Type B pancreatic cell (in vitro differentiated cells): ENCODE data around the gene HOXC6. TPM values are rescaled to one million over a fixed set of nuclear protein-coding genes. Genes with fewer than 3 reads are reported as not detected.
"Not testable (repeated sequence)": the region's sequence is repeated elsewhere in the genome, so short reads cannot be mapped to it uniquely, and the experiment has no call there.

ENCODE experiments used
- DNase-seq: peaks from one replicate; pipeline ENCODE4 v3.0.0; 2021; ENCODE audit warnings: mixed read lengths; ENCODE audit not compliant: unreplicated experiment; ENCODE audit errors: extremely low spot score
- H3K27ac Mint-ChIP-seq: 2 replicates; pipeline ENCODE4 v1.8.0; 2021; ENCODE audit warnings: mild to moderate bottlenecking, mixed read lengths
- H3K27me3 Mint-ChIP-seq: 2 replicates; pipeline ENCODE4 v1.8.0; 2021; ENCODE audit warnings: mixed read lengths
- H3K36me3 Mint-ChIP-seq: 2 replicates; pipeline ENCODE4 v1.8.0; 2021; ENCODE audit warnings: mixed read lengths
- H3K4me1 Mint-ChIP-seq: one replicate; pipeline ENCODE4 v1.8.0; 2021; ENCODE audit warnings: mixed read lengths; ENCODE audit not compliant: unreplicated experiment
- H3K4me3 Mint-ChIP-seq: 2 replicates; pipeline ENCODE4 v1.8.0; 2021; ENCODE audit warnings: mild to moderate bottlenecking, mixed read lengths
- H3K9me3 Mint-ChIP-seq: 2 replicates; pipeline ENCODE4 v1.8.0; 2021; ENCODE audit warnings: mixed read lengths
- CTCF ChIP-seq: fragments of 200-600 bp; sonication (generic); conservative IDR thresholded peaks from 2 replicates; pipeline ENCODE4 v1.5.0; 2021; ENCODE audit warnings: antibody characterized with exemption, mild to moderate bottlenecking
- microRNA-seq: library from miRNA; unstranded; fragments of <30 nt; microRNA quantifications from one replicate; pipeline ENCODE4, GENCODE V29; 2020
- total RNA-seq: library from RNA; stranded (reverse); gene quantifications from 2 replicates; pipeline ENCODE4 v1.2.1, GENCODE V29; 2021; ENCODE audit warnings: low replicate concordance

The HOXC6 gene
- total RNA-seq, 1 donor from 2014 or later, result 23.0 TPM

- Mint-ChIP-seq H3K27ac (no peak overlapping the region), H3K9me3 (no peaks in the 10 kb centered on the region), H3K36me3 (peaks cover 13% of the 10 kb centered on the region), H3K4me3 (peak overlapping the region; percentile 48), H3K27me3 (peaks cover 9% of the 10 kb centered on the region), H3K4me1 (peaks cover 62% of the 10 kb centered on the region)
- no peak for TF ChIP-seq CTCF
- no peak for DNase-seq
These were observed 47.2 kb downstream of the HOXC6 start for GRCh38 chr12:54075409-54075808.

GRCh38 chr12:54075974-54076373 is 47.7 kb downstream of the HOXC6 start:
- Mint-ChIP-seq H3K36me3 (peaks cover 15% of the 10 kb centered on the region), H3K27me3 (peaks cover 12% of the 10 kb centered on the region), H3K4me1 (peaks cover 61% of the 10 kb centered on the region), H3K9me3 (no peaks in the 10 kb centered on the region), H3K27ac (no peak overlapping the region), H3K4me3 (no peak overlapping the region)
- TF ChIP-seq CTCF, result no peak
- no peak for DNase-seq

- H3K4me1 Mint-ChIP-seq, result peaks cover 55% of the 10 kb centered on the region
- H3K36me3 Mint-ChIP-seq, result peaks cover 15% of the 10 kb centered on the region
- H3K27me3 Mint-ChIP-seq, result peaks cover 15% of the 10 kb centered on the region
- peak overlapping the region; percentile 82 for H3K4me3 Mint-ChIP-seq
- not testable (repeated sequence) for H3K9me3 Mint-ChIP-seq, DNase-seq
- peak overlapping the region; percentile 66 for H3K27ac Mint-ChIP-seq
These were observed 49.6 kb downstream of the HOXC6 start for GRCh38 chr12:54077843-54078242.

- peak overlapping the region; percentile 94 for H3K4me3 Mint-ChIP-seq
- peaks cover 15% of the 10 kb centered on the region for H3K27me3 Mint-ChIP-seq
- peak overlapping the region; percentile 95 for H3K27ac Mint-ChIP-seq
- DNase-seq, H3K9me3 Mint-ChIP-seq: not testable (repeated sequence)
- peaks cover 59% of the 10 kb centered on the region for H3K4me1 Mint-ChIP-seq
- H3K36me3 Mint-ChIP-seq, result peaks cover 15% of the 10 kb centered on the region
These were observed 50.9 kb downstream of the HOXC6 start for GRCh38 chr12:54079115-54079514.

Small RNAs within 50 kb of the gene (microRNA-seq; reads per million reads assigned to microRNA genes)
- gene MIR196A2 (5.5 reads per million, percentile 21 among the genes with 10 or more reads in this experiment), gene MIR615 (108 reads per million, percentile 64 among the genes with 10 or more reads in this experiment)

Other genes with a start within 250 kb of the HOXC6 start
- gene HOXC13, start 89.6 kb upstream of the HOXC6 start, total RNA-seq, result 0.48 TPM in 1 of 2 replicates, not detected in the other
- gene HOXC12, start 73.5 kb upstream of the HOXC6 start, total RNA-seq, result not detected in 2 replicates
- gene HOXC11, start 55.3 kb upstream of the HOXC6 start, total RNA-seq, result 0.12 TPM in 1 of 2 replicates, not detected in the other
- gene HOTAIR, start 53.5 kb upstream of the HOXC6 start, total RNA-seq, result not detected in 2 replicates
- gene HOXC10, start 43.3 kb upstream of the HOXC6 start, total RNA-seq, result not detected in 2 replicates
- gene HOXC9, start 28.3 kb upstream of the HOXC6 start, total RNA-seq, result 0.27 and 0.36 TPM in 2 replicates
- 0.77 and 1.5 TPM in 2 replicates for gene HOXC8, start 19.5 kb upstream of the HOXC6 start, total RNA-seq
- gene HOXC5, start 4.6 kb downstream of the HOXC6 start, total RNA-seq, result 1.9 and 56.9 TPM in 2 replicates
- 6.7 and 47.9 TPM in 2 replicates for gene HOXC4, start 25.4 kb downstream of the HOXC6 start, total RNA-seq
- gene SMUG1, start 160.5 kb downstream of the HOXC6 start, total RNA-seq, result 48.3 and 52.5 TPM in 2 replicates